GF-D8 (cell line): Measurements from ENCODE around the gene PHACTR3.

Experiments
- DNase-seq: peaks from one replicate; lab custom pipeline; 2025; lab: John Stamatoyannopoulos, UW

The PHACTR3 gene

GRCh38 chr20:59752704-59753460, 148.5 kb downstream of the PHACTR3 start:
- DNase-seq = no peak

DNA sequence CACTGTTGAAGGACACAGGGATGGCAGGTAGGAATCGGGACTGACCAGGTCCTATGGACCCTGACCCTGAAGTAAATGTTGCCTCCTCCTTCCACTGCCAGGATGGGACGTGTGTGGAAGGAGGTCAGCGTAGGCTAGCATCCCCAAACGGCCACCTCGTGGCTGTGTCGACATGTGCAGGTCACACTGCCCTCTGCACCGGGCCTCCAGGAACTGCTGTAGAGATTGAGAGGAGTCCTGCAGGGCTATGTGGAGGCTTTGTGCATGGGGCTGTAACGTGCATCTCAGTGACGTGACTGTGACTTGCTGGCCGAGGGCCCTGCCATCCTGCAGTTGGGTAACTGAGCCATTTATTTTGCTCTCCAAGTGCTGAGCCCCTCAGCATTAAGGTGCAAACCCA, 149.5 kb downstream of the PHACTR3 start:
- DNase-seq = no peak

- DNase-seq = no peak
These were observed 150.2 kb downstream of the PHACTR3 start for GRCh38 chr20:59754551-59754950.

DNA sequence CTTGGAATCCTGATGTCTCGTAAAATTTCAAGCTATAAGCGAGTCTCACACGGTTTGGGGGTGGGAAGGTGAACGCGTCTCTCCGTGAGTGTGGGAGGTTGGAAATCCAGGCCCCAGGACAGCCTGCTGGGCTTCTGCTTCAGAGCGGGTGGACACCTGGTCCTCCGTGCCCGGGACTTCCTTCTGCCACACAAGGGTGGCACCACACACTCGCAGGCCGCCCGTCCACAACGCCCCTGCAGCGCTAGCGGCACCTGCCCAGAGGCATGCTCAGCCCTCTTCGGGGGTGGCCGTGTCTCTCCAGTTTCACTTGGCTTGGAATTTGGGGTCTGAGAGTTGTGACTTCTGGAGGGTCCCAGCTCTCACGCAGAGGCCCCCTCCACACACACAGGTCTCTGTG, 151.9 kb downstream of the PHACTR3 start:
- no peak for DNase-seq

DNA sequence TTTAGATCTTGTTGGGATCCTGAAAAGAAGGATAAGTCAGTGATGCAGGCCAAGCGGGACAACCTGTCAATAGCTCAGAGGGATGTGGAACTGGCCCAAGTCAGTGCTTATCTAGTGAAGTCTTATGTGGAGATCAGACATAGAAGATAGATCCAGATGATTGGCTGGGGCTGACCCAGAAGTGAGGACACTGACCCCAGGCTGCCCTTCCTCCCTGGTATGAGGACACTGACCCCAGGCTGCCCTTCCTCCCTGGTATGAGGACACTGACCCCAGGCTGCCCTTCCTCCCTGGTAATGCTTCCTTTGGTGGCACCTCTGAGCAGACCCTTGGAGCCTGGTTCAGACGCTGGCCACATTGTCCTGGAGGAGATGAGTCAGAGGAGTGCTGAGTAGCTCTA, 159.7 kb downstream of the PHACTR3 start:
- no peak for DNase-seq

DNA sequence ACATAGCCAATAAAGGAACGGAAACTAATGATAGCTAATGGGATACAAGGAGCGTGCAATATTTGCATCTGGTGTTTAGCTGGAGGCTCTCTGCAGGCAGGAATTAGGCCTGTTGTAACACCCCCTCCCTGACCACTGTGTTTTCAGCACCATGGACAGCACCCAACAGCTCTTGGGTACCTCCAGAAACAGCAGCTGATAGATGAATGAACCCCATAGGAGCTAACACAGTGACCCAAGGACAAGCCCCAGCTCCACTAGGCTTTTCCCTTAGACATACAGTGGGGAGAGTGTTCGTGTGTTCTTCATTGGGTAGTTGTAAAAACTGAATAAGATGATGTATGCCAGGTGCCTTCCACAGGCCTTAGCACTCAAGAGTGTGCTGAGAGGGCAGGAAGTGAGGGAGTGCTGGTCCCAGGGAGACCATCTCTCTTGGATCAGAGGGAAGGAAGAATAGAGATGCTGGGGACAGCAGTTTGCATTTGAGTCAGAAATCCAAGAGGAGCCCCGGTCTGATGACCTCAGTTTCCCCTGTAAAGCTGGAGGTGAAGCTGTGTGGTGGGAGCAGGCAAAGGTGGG, 161.3 kb downstream of the PHACTR3 start:
- no peak for DNase-seq

- no peak for DNase-seq
These were observed 163.3 kb downstream of the PHACTR3 start for GRCh38 chr20:59767656-59768055.

- no peak for DNase-seq
These were observed 165.9 kb downstream of the PHACTR3 start for GRCh38 chr20:59770270-59770669.

GRCh38 chr20:59770851-59771250, 166.5 kb downstream of the PHACTR3 start:
- no peak for DNase-seq

- no peak for DNase-seq
These were observed 167.4 kb downstream of the PHACTR3 start for GRCh38 chr20:59771506-59772372.

DNA sequence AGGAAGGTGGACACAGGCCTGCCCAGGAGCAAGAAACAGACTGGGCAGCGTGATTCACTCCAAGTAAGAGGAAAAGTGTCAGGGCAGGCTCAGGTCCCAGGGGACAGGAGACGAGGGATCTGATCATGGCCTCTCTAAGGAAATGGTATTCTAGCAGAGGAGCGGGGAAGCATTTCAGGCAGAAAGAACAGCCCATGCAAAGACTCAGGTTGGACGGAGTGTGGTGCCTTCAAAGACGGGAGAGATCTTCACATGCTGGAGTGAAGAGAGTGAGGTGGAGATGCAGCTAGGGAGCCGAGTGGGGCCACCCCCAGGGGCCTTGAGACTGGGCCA, 168.0 kb downstream of the PHACTR3 start:
- no peak for DNase-seq

GRCh38 chr20:59772931-59773913, 168.9 kb downstream of the PHACTR3 start:
- DNase-seq = no peak

DNA sequence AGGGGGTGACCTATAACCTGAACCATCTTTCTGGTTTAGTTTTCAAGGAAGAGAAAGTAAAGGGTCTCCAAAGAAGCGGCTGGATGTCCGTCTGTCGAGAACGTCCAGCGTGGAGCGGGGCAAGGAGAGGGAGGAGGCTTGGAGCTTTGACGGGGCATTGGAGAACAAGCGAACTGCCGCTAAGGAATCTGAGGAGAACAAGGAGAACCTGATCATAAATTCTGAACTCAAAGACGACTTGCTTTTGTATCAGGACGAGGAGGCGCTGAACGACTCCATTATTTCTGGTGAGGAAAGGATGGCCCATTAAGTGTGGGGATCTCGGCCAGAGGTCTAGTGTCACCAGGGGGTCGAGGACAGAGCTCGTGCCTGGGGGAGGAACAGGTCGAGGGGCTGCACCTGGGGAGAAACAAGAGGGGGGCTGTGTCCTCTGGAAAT, 169.9 kb downstream of the PHACTR3 start:
- DNase-seq = no peak

- no peak for DNase-seq
These were observed 170.8 kb downstream of the PHACTR3 start for GRCh38 chr20:59774921-59775686.

DNA sequence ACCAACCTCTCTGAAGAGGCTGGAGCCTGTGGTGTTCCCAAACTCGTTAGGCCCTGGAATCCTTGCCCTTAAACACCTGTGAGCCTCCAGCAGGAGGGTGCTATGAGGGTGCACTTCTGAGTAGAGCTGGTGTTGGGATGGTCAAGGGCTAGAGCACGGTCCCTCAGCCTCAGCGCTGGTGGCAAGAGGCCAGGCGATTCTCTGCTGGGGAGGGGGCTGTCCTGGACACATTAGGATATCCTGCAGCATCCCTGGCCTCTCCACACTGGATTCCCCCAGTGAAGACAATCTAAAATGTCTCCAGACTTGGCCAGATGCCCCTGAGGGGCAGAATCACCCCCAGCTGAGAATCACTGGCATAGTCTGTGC, 171.3 kb downstream of the PHACTR3 start:
- DNase-seq = no peak

- DNase-seq = no peak
These were observed 171.8 kb downstream of the PHACTR3 start for GRCh38 chr20:59776059-59776603.

DNA sequence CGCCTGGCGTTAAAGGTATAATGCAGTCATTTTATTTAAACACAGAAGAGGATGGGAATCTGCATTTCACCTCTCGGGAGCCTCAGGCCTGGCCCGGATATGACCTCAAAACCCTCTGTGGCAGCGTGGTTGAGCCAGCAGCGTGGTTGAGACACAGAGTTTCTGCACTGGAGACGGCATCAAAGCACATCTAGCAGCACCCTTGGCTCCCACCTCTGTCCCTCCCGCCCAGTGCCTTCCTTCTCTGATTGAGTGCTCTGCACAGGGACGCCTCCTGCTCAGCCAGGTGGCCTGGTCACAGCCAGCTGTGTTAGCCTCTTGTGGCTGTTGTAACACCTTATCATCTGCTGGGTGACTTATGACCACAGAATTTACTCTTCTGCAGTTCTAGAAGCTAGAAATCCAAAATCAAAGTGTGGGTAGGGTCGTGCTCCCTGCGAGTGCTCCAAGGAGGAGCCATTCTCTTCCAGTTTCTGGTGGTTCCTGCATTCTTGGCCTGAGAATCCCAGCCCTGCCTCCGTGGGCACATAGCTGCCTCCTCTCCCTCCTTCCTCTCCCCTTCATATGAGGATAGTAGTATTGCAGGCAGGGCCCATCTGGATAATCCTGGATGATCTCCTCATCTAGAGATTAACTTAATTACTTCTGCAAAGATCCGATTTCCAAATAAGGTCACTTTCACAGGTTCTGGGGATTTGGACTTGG, 172.4 kb downstream of the PHACTR3 start:
- no peak for DNase-seq

DNA sequence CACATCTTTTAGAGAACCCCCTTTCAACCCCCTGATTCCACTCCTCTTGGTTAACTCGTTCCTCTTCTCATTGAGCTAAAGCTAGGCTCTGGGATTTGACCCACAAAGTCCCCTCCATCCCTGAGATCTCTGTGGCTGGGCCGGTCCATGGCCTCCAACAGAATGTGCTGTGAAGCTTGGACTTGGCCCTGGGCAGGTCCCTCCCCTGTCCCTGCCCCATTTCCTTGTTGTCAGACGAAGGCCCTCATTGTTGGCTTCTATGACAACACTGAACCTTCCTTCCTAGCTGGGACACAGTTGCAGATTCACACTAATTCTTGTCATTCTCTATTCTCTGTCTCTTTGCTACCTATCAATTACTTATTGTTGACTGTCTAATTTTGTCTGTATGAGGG, 173.0 kb downstream of the PHACTR3 start:
- DNase-seq = no peak

DNA sequence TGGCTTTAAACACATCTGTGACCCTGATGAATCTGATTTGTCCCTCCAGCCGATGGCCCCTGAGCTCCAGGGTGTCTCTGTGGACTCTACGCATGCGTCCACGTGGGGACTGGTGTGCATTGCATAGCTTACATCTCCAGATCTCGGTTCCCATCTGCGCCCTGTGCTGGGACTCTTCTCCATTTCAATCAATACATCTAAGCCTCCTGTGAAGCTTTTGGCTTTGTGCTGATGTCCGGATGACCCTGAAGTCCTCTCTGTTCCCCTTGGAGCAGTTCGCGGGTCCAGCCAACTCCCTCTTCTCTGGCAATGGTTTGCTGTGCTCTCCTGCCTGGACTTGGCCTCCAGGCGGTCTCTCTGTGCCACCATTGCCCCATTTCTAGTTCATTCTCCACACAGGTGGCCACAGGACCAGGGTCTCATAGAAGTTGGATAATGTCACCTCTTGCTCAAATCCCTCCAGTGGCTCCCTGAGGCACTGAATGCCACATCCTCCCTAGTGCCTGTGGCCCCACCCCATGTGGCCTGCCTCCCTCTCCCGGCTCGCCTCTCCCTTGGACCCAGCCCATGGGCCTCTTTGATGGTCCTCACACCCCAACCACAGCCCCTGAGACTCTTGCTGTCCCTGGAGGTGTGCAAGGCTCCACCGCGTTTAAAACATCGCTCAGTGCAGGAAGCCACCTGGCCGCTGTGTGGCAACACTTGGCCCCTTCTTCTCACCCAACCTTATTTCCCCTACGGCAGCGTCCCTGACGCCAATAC, 173.7 kb downstream of the PHACTR3 start:
- no peak for DNase-seq
